RWPE2 (cell line): ENCODE results near the gene MPRIP.

Experiments used
- ATAC-seq: fragments of 200-7000 bp; cut with Tn5 transposase; 3 replicates; pipeline ENCODE4 v1.9.1; 2021; ENCODE audit warnings: low read depth
- DNase-seq: peaks from one replicate; pipeline ENCODE4 v3.0.0-alpha.2; 2020; ENCODE audit warnings: low spot score
- H3K27ac ChIP-seq: fragments of 450-650 bp; 2 replicates; pipeline ENCODE4 v1.5.1; 2017; ENCODE audit warnings: mild to moderate bottlenecking; ENCODE audit not compliant: poor library complexity, severe bottlenecking
- H3K27me3 ChIP-seq: fragments of 250-450 bp; sonication (Bioruptor Pico); 2 replicates; pipeline ENCODE4 v1.5.1; 2021; ENCODE audit warnings: mild to moderate bottlenecking, moderate library complexity; ENCODE audit not compliant: insufficient read depth, poor library complexity, severe bottlenecking
- H3K36me3 ChIP-seq: fragments of 250-450 bp; sonication (Bioruptor Pico); 2 replicates; pipeline ENCODE4 v1.5.1; 2020; ENCODE audit warnings: low read depth, mild to moderate bottlenecking, moderate library complexity
- H3K4me1 ChIP-seq: fragments of 250-450 bp; sonication (Bioruptor Pico); 2 replicates; pipeline ENCODE4 v1.5.1; 2021; ENCODE audit warnings: mild to moderate bottlenecking, moderate library complexity; ENCODE audit not compliant: insufficient read depth, poor library complexity, severe bottlenecking
- H3K4me3 ChIP-seq: fragments of 250-450 bp; sonication (Bioruptor Pico); 2 replicates; pipeline ENCODE4 v1.5.1; 2021; ENCODE audit warnings: mild to moderate bottlenecking, moderate library complexity; ENCODE audit not compliant: severe bottlenecking
- H3K9me3 ChIP-seq: fragments of 250-450 bp; sonication (Bioruptor Pico); 2 replicates; pipeline ENCODE4 v1.5.1; 2021; ENCODE audit warnings: mild to moderate bottlenecking, moderate library complexity; ENCODE audit not compliant: severe bottlenecking
- TF ChIP-seq, protein P1 (sequence below): fragments of 450-650 bp; IDR thresholded peaks from one replicate; pipeline ENCODE4 v1.5.1; 2017; ENCODE audit warnings: mild to moderate bottlenecking, moderate library complexity; ENCODE audit not compliant: poor library complexity, severe bottlenecking

MPRIP gene

DNA sequence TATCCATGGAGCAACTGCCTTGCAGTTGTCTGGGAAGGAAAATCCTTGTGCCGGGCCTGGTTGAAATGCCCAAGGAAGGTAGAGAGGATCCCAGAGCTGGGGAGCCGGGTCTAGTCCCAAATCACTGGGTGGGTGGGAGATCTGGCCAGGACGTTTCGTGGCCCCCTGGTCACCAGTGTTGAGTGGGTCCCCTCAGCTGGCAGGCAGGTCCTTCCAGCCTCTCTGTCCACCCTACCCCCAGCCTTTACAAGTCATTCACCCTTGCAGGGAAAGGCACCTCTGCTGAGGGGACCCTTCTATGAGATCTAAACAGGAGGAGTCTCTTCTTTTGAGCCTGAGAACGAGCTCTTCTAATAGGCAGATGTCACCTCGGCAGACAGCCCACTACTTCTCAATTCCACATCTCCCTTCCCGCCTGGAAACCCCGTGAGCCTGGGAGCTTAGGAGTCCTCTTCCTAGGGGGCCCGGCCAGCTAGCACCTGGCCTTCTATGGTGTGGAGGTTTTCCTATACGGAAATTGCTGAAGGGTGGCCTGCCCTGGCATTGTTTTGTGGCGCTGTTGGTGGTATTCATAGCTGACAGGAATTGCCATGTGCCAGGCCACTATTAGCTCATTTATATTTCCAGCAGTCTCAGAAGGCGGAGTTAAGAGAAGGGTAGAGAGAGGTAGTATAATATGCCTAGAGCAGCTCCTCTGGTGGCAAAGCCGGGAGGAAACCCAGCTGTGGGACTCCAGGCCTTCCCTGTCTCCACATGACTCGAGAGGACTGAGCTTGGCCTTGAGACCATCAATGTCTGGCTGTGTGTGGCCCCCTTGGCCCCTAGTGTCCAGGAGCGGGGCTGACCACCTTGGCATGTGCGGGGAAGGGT, 13.3 kb downstream of the MPRIP start:
- Histone ChIP-seq H3K9me3 (no peaks in the 10 kb centered on the region), H3K27me3 (no peaks in the 10 kb centered on the region), H3K27ac (peak overlapping the region; percentile 35), H3K4me3 (no peak overlapping the region), H3K4me1 (peaks cover 33% of the 10 kb centered on the region), H3K36me3 (peaks cover 40% of the 10 kb centered on the region)
- TF ChIP-seq, protein P1, sequence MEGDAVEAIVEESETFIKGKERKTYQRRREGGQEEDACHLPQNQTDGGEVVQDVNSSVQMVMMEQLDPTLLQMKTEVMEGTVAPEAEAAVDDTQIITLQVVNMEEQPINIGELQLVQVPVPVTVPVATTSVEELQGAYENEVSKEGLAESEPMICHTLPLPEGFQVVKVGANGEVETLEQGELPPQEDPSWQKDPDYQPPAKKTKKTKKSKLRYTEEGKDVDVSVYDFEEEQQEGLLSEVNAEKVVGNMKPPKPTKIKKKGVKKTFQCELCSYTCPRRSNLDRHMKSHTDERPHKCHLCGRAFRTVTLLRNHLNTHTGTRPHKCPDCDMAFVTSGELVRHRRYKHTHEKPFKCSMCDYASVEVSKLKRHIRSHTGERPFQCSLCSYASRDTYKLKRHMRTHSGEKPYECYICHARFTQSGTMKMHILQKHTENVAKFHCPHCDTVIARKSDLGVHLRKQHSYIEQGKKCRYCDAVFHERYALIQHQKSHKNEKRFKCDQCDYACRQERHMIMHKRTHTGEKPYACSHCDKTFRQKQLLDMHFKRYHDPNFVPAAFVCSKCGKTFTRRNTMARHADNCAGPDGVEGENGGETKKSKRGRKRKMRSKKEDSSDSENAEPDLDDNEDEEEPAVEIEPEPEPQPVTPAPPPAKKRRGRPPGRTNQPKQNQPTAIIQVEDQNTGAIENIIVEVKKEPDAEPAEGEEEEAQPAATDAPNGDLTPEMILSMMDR, result no peak
- no peak for DNase-seq
- peak; percentile 64 for ATAC-seq

DNA sequence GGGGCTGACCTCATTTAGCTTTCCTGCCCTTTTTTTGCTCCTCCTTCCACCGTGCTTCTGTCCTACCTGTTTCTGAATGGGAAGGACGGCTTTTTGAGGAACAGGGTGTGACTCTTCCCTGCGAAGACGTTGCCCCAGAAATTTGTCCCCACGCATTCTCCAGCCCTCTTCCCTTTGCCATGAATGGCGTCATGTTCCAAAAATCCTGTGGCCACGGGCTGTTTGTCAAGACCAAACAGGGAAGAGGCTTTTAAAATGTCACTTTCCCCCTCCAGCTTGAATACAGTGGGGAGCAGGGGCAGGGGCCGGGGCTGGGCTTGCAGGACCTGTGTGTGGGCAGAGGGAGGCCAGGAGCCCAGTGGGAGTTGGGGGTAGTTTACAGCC, 13.9 kb downstream of the MPRIP start:
- DNase-seq (no peak), ATAC-seq (peak; percentile 24; the same call in 2 of the 3 replicates)
- Histone ChIP-seq H3K27me3 (no peaks in the 10 kb centered on the region), H3K4me3 (no peak overlapping the region), H3K4me1 (peaks cover 27% of the 10 kb centered on the region), H3K36me3 (peaks cover 40% of the 10 kb centered on the region), H3K27ac (peak overlapping the region; percentile 35), H3K9me3 (no peaks in the 10 kb centered on the region)
- TF ChIP-seq, protein P1, result no peak

DNA sequence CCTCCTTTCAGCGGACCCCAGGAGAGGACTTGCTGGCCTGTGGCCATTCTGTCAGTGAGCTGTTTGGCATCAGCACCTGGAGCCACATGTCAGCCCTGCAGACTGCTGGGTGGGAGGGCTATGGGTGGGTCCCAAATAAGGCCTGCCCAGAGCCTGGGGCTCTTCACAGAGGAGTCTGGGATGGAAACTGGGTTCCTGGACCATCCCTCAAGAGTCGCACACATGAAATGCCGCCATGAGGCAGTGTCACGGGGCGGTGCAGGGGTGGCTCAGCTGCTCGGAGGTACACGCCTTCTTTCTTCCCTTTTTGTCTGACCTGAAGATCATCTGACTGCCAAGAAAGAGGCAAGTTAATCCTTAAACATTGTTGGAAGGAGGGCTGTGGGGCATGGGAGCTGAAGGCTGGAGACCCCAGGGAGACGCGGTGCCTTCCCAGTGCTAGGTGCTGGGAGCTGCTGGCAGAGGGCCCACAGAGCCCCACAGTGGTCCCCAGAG, 14.8 kb downstream of the MPRIP start:
- peak overlapping the region; percentile 35 for H3K27ac ChIP-seq
- H3K27me3 ChIP-seq, result no peaks in the 10 kb centered on the region
- no peaks in the 10 kb centered on the region for H3K9me3 ChIP-seq
- TF ChIP-seq, protein P1, result no peak
- no peak for ATAC-seq
- H3K4me1 ChIP-seq, result peaks cover 20% of the 10 kb centered on the region
- no peak overlapping the region for H3K4me3 ChIP-seq
- no peak for DNase-seq
- H3K36me3 ChIP-seq, result peaks cover 43% of the 10 kb centered on the region

DNA sequence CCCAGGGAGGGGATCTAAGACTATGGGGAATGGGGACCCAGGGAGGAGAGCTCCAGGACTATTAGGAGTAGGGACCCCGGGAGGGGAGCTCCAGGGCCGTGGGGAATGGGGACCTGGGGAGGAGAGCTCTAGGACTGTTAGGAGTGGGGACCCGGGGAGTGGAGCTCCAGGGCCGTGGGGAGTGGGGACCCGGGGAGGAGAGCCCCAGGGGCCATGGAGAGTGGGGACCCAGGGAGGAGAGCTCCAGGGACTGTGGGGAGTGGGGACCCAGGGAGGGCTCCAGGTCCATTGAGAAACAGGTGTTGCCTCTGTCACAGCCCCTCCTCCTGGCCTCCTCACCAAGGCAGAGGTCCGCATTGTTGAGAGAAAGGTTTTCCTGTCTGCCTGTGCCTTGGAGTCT, 16.0 kb downstream of the MPRIP start:
- Histone ChIP-seq H3K4me1 (peaks cover 24% of the 10 kb centered on the region), H3K9me3 (no peaks in the 10 kb centered on the region), H3K27me3 (no peaks in the 10 kb centered on the region), H3K36me3 (peaks cover 47% of the 10 kb centered on the region), H3K4me3 (no peak overlapping the region), H3K27ac (no peak overlapping the region)
- TF ChIP-seq, protein P1, result no peak
- ATAC-seq, result no peak
- peak; percentile 23 for DNase-seq

DNA sequence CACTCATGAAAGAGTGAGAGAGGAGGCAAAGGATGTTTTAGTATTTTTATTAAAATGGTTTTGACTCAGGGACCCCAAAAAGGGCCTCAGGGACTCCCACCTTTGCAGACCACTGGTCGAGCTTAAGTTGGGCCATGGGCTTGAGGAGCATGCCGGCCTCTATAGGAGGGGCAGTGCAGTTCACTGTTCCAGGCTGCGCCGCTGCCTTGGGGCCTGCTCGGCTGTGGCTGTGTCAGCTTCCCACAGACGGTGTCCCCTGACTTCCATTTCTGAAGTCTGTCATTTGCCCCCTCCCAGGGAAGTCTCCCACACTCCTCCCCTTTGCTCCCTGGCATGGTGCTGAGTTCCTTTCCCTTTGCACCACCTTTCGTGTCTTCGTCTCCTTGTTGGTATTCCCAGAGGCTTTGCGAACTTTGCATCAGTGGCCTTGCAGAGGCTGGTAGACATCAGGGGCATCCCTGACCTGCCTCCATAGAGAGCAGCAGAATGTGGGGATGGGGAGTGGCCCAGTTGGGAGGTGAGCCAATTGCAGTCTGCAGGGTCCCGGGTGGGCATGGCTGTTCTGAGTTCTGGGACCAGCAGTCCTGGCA, 17.1 kb downstream of the MPRIP start:
- peaks cover 37% of the 10 kb centered on the region for H3K36me3 ChIP-seq
- ATAC-seq, result no peak
- no peak overlapping the region for H3K4me3 ChIP-seq
- peaks cover 27% of the 10 kb centered on the region for H3K4me1 ChIP-seq
- no peaks in the 10 kb centered on the region for H3K9me3 ChIP-seq
- TF ChIP-seq, protein P1, result no peak
- DNase-seq, result peak; percentile 25
- H3K27ac ChIP-seq, result no peak overlapping the region
- H3K27me3 ChIP-seq, result no peaks in the 10 kb centered on the region
